Stromal cell of bone marrow (primary cell): Measurements from ENCODE around the gene G6PC1.

Source experiments
- DNase-seq: peaks from one replicate; pipeline ENCODE4 v3.0.0-alpha.2; 2012; ENCODE audit warnings: low read depth

G6PC1 gene

DNA sequence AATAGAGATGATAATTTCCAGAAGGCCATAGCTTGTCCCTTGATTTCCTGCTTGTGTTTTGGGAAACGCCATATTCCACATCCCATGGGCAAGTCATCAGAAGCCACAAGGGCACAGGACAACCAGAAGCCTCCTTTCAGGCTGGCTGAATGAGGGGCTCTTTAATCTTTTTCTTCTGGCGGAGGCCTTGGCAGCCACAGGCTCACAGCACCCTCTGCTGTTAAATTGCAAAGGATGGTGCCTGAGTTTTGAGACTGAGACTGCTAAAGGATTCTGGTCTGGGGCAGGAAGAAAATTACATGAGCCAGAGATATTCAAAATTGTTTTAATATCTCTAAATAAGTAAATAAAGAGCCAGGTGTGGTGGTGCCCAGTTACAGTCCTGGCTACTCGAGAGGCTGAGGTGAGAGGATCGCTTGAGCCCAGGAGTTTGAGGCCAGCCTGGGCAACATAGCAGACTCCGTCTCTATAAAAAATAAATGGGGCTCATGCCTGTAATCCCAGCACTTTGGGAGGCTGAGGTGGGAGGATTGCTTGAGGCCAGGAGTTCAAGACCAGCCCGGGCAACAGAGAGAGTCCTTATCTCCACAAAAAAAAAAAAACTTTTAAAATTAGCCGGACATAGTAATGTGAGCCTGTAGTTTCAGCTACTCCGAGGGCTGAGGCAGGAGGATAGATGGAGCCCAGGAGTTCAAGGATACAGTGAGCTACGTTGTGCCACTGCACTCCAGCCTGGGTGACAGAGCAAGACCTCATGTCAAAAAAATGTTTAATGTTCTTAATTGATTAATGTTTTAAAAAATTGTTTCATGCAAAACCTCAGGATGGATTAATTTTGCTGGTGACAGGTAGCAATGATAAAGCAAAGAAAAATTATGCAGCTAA is 37.4 kb downstream of the G6PC1 start:
- DNase-seq, result peak; percentile 41

DNA sequence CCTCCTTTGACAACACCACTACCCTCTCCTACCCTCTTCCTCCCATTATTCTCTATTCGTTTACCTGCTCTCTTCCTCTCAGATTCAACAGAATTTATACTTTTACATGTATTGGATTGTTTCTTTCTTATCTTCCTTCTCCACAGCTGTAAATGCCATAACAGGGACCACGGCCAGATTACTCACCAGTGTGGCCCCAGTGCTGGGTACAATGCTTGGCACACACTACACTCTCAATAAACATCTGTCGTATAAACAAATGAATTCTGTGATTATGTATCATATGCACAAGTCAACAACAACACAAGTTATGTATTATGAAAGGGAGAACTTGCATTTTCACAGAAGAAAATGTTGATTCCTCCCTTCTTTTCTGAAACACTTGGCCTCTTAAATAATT is 43.6 kb downstream of the G6PC1 start:
- no peak for DNase-seq

DNA sequence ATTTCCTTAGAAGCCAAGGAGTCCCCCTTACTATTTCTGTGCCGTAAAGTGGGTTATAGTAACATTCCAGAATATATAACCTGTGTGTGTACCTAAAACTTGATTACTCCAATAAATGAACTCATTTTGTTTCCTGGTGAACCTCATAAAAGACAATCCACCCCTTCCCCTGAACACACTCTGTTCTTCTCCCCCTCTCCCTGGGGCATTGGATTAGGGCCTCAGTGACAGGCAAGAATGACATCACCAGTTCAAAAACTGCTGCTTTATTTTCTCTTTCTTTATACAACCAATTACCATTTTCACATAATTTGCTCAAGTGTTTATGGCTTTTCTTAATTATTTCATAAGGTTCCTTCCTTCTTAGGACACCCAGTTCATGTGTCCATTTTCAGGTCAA is 46.2 kb downstream of the G6PC1 start:
- no peak for DNase-seq

DNA sequence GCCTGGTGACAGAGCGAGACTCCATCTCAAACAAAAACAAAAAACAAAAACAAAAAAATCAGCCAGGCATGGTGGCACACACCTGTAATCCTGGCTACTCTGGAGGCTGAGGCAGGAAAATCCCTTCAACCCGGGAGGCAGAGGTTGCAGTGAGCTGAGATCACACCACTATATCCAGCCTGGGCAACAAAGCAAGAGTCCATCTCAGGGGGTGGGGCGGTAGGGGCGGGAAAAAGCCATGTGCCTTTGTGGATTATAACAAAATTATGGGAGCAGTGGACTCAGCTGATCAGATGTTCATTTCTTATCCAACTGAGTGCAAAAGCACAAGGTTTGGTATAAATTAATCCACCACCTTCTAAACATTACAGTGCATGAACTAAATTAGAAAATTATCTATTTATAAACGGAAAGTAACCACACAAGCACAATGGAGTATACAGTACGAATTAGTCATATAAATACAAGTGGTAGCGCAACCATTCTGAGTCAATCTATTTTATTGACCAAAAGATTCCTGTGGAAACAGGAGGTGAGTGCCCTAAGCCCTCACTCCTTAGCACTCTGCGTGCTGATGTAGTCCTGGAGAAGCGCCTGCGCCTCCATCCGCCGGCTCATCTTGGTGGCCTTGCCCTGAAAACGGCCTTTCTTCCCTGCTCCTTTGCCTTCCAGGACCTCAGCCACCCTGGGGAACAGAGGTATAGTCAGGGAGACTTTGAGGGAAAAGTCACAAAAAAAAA is 49.6 kb downstream of the G6PC1 start:
- DNase-seq, result no peak
